Astrocyte (in vitro differentiated cells and primary cell): ENCODE results near the gene MRPL19. TPM values are rescaled to one million over a fixed set of nuclear protein-coding genes. Genes with fewer than 3 reads are reported as not detected.

ENCODE experiments used
- DNase-seq: peaks from one replicate; pipeline ENCODE4 v3.0.0-alpha.2; 2010; ENCODE audit warnings: low read depth
- FAIRE-seq: peaks from 2 replicates; lab custom pipeline; 2011; peaks lifted over from hg19 to GRCh38; lab: Jason Lieb, UNC
- H2AFZ ChIP-seq: 2 replicates; pipeline ENCODE4 v1.6.0; 2012; ENCODE audit warnings: low read depth, low read length, inconsistent platforms
- H3K27ac ChIP-seq: 2 replicates; pipeline ENCODE4 v1.5.1; 2011; ENCODE audit warnings: low read depth, low read length, inconsistent platforms
- H3K27me3 ChIP-seq: 2 replicates; pipeline ENCODE4 v1.6.0; 2011; ENCODE audit warnings: low read length, inconsistent platforms; ENCODE audit not compliant: insufficient read depth
- H3K36me3 ChIP-seq: 2 replicates; pipeline ENCODE4 v1.5.1; 2011; ENCODE audit warnings: low read length, inconsistent platforms; ENCODE audit not compliant: insufficient read depth
- H3K4me1 ChIP-seq: 2 replicates; pipeline ENCODE4 v1.5.1; 2011; ENCODE audit warnings: low read length, inconsistent platforms; ENCODE audit not compliant: insufficient read depth
- H3K4me2 ChIP-seq: 2 replicates; pipeline ENCODE4 v1.6.0; 2012; ENCODE audit warnings: low read length, inconsistent platforms
- H3K4me3 ChIP-seq: 2 replicates; pipeline ENCODE4 v1.5.1; 2011; ENCODE audit warnings: low read depth, mild to moderate bottlenecking, low read length, inconsistent platforms; ENCODE audit not compliant: insufficient read depth
- H3K79me2 ChIP-seq: 2 replicates; pipeline ENCODE4 v1.6.0; 2012; ENCODE audit warnings: mild to moderate bottlenecking, low read length, inconsistent platforms; ENCODE audit not compliant: insufficient read depth
- H3K9ac ChIP-seq: 2 replicates; pipeline ENCODE4 v1.6.0; 2012; ENCODE audit warnings: mild to moderate bottlenecking, low read length, inconsistent platforms
- H3K9me3 ChIP-seq: 2 replicates; pipeline ENCODE4 v1.5.1; 2012; ENCODE audit warnings: low read depth, mild to moderate bottlenecking, low read length, inconsistent platforms; ENCODE audit not compliant: insufficient read depth
- H4K20me1 ChIP-seq: 2 replicates; pipeline ENCODE4 v1.6.0; 2012; ENCODE audit warnings: low read length, inconsistent platforms; ENCODE audit not compliant: insufficient read depth
- H3K27ac Mint-ChIP-seq: one replicate; pipeline ENCODE4 v1.8.0; 2021; ENCODE audit warnings: mild to moderate bottlenecking, mixed read lengths; ENCODE audit not compliant: unreplicated experiment
- H3K27me3 Mint-ChIP-seq: one replicate; pipeline ENCODE4 v1.8.0; 2021; ENCODE audit warnings: low read depth, mixed read lengths; ENCODE audit not compliant: unreplicated experiment
- H3K36me3 Mint-ChIP-seq: one replicate; pipeline ENCODE4 v1.8.0; 2021; ENCODE audit warnings: low read depth, mixed read lengths; ENCODE audit not compliant: unreplicated experiment
- H3K4me1 Mint-ChIP-seq: one replicate; pipeline ENCODE4 v1.8.0; 2021; ENCODE audit warnings: low read depth, mixed read lengths; ENCODE audit not compliant: unreplicated experiment
- H3K4me3 Mint-ChIP-seq: one replicate; pipeline ENCODE4 v1.8.0; 2021; ENCODE audit warnings: mild to moderate bottlenecking, moderate library complexity, mixed read lengths; ENCODE audit not compliant: unreplicated experiment
- H3K9me3 Mint-ChIP-seq: one replicate; pipeline ENCODE4 v1.8.0; 2021; ENCODE audit warnings: mild to moderate bottlenecking, mixed read lengths; ENCODE audit not compliant: unreplicated experiment
- CTCF ChIP-seq: IDR thresholded peaks from 2 replicates; pipeline ENCODE4 v1.5.1; 2011; ENCODE audit warnings: low read depth, mild to moderate bottlenecking, inconsistent platforms, low read length, moderate library complexity; ENCODE audit not compliant: insufficient read depth
- EZH2 ChIP-seq: IDR thresholded peaks from 2 replicates; pipeline ENCODE4 v1.6.1; 2012; ENCODE audit warnings: mild to moderate bottlenecking, low read length, inconsistent platforms; ENCODE audit not compliant: insufficient read depth
- total RNA-seq: library from RNA; stranded (reverse); gene quantifications from 2 replicates; pipeline ENCODE4 v1.2.1, GENCODE V29; 2021

The MRPL19 gene
- total RNA-seq, 1 donor from 2014 or later = 58.8 TPM

- Histone ChIP-seq H4K20me1 (no peaks in the 10 kb centered on the region), H3K36me3 (no peaks in the 10 kb centered on the region), H3K4me2 (no peak overlapping the region), H3K4me1 (no peaks in the 10 kb centered on the region), H3K9me3 (no peaks in the 10 kb centered on the region), H3K4me3 (no peak overlapping the region), H2AFZ (no peak overlapping the region), H3K27me3 (no peaks in the 10 kb centered on the region), H3K27ac (no peak overlapping the region), H3K9ac (no peak overlapping the region), H3K79me2 (no peaks in the 10 kb centered on the region)
- TF ChIP-seq EZH2 (no peak), CTCF (no peak)
- Mint-ChIP-seq H3K36me3 (peaks cover 2% of the 10 kb centered on the region), H3K27ac (no peak overlapping the region), H3K4me3 (no peak overlapping the region), H3K4me1 (no peaks in the 10 kb centered on the region), H3K9me3 (no peaks in the 10 kb centered on the region), H3K27me3 (peaks cover under 1% of the 10 kb centered on the region)
- DNase-seq (no peak), FAIRE-seq (no peak)
These were observed 89.7 kb downstream of the MRPL19 start for GRCh38 chr2:75736276-75736675.

DNA sequence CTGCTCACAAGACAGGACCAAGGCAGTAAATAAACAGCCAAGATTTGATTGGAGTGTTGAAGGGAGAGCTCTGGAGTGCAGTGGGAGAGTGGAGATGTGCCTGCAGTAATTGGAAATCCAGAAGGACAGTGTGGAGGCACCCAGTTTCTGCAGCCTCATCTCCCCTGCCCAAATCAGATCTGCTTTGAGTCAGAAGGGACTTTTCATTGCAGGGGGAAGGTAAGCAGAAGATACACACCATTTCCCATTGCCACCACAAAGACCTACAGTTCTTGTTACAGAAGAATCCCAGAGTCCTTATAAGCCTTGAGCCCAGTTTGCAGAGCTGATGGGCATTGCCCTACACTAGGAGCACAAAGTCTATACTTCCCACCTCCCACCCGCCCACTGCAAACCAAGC is 91.4 kb downstream of the MRPL19 start:
- Histone ChIP-seq H3K9me3 (no peaks in the 10 kb centered on the region), H3K27ac (no peak overlapping the region), H3K27me3 (no peaks in the 10 kb centered on the region), H3K9ac (no peak overlapping the region), H3K4me3 (no peak overlapping the region), H3K36me3 (no peaks in the 10 kb centered on the region), H3K79me2 (no peaks in the 10 kb centered on the region), H3K4me2 (no peak overlapping the region), H4K20me1 (no peaks in the 10 kb centered on the region), H3K4me1 (no peaks in the 10 kb centered on the region), H2AFZ (no peak overlapping the region)
- Mint-ChIP-seq H3K4me1 (no peaks in the 10 kb centered on the region), H3K27ac (no peak overlapping the region), H3K27me3 (no peaks in the 10 kb centered on the region), H3K9me3 (no peaks in the 10 kb centered on the region), H3K4me3 (no peak overlapping the region), H3K36me3 (peaks cover 2% of the 10 kb centered on the region)
- no peak for FAIRE-seq
- TF ChIP-seq EZH2 (no peak), CTCF (no peak)
- DNase-seq = no peak

Other genes with a start within 250 kb of the MRPL19 start
- 19.0 and 28.6 TPM in 2 replicates for gene EVA1A, start 85.8 kb upstream of the MRPL19 start, total RNA-seq
- 10.7 and 12.3 TPM in 2 replicates for gene GCFC2, start 64.1 kb downstream of the MRPL19 start, total RNA-seq